Endothelial cell of umbilical vein (primary cell): ENCODE data around the gene IQSEC3. TPM values are rescaled to one million over a fixed set of nuclear protein-coding genes. Genes with fewer than 3 reads are reported as not detected.

ENCODE experiments used
- BruUV-seq: library from RNA; stranded (reverse); fragments of 400-500 nt; replicated peaks from 2 replicates; lab custom pipeline; 2021; lab: Mats Ljungman, UMichigan
- CTCF ChIA-PET: fragments of 300-600, 350-600 bp; sonication (Branson Sonifier 250); formaldehyde crosslinking; loops from one replicate; lab custom pipeline; 2021; ENCODE audit warnings: antibody characterized with exemption, inconsistent platforms; lab: Charles Lee
- POLR2A ChIA-PET: fragments of 300-600, 350-600 bp; sonication (Branson Sonifier 250); formaldehyde crosslinking; loops from one replicate; lab custom pipeline; 2021; ENCODE audit warnings: antibody characterized with exemption, inconsistent platforms; lab: Charles Lee
- DNase-seq: peaks from one replicate; pipeline ENCODE4 v3.0.0-alpha.2; 2011; ENCODE audit warnings: low read depth, low spot score
- FAIRE-seq: peaks from 2 replicates; lab custom pipeline; 2011; peaks lifted over from hg19 to GRCh38; lab: Jason Lieb, UNC
- H2AFZ ChIP-seq: 2 replicates; pipeline ENCODE4 v1.6.0; 2012; ENCODE audit warnings: low read depth, low read length, control low read depth, inconsistent platforms
- H3K27ac ChIP-seq: 2 replicates; pipeline ENCODE4 v1.5.1; 2011; ENCODE audit warnings: low read depth, mild to moderate bottlenecking, control low read depth, low read length, moderate library complexity; ENCODE audit not compliant: insufficient read depth
- H3K27me3 ChIP-seq, 2 experiments: 2 replicates each; pipeline versions ENCODE4 v1.6.0 to v1.6.1; 2011; ENCODE audit warnings: low read length in 2 of 2, mixed read lengths in 1 of 2; ENCODE audit not compliant: control insufficient read depth in 2 of 2, insufficient read depth in 2 of 2
- H3K36me3 ChIP-seq, 2 experiments: 2 replicates in 1 of 2; 3 replicates in 1 of 2; pipeline ENCODE4 v1.5.1; 2011; ENCODE audit warnings: low read length in 2 of 2, mild to moderate bottlenecking in 1 of 2, moderate library complexity in 1 of 2; ENCODE audit not compliant: control insufficient read depth in 2 of 2, insufficient read depth in 2 of 2; ENCODE audit errors: extremely low read depth in 1 of 2
- H3K4me1 ChIP-seq: 3 replicates; pipeline ENCODE4 v1.5.1; 2011; ENCODE audit warnings: mild to moderate bottlenecking, low read length; ENCODE audit not compliant: control insufficient read depth, insufficient read depth; ENCODE audit errors: extremely low read depth
- H3K4me2 ChIP-seq: 2 replicates; pipeline ENCODE4 v1.6.1; 2011; ENCODE audit warnings: low read length, control low read depth, mixed read lengths; ENCODE audit not compliant: insufficient read depth
- H3K4me3 ChIP-seq, 3 experiments: fragments of 200-600 bp in 1 of 3; sonication (generic), shearing (Covaris generic) in 1 of 3; replicated peaks in 1 of 3; 2 replicates each; pipeline ENCODE4 v1.5.1; 2011 to 2016; ENCODE audit warnings: control low read depth in 3 of 3, low read length in 3 of 3, mild to moderate bottlenecking in 2 of 3, inconsistent platforms in 1 of 3, low read depth in 1 of 3, moderate library complexity in 1 of 3; ENCODE audit not compliant: insufficient read depth in 1 of 3
- H3K79me2 ChIP-seq: 2 replicates; pipeline ENCODE4 v1.6.0; 2012; ENCODE audit warnings: low read length, inconsistent platforms; ENCODE audit not compliant: control insufficient read depth, insufficient read depth
- H3K9ac ChIP-seq: replicated peaks from 2 replicates; pipeline ENCODE3; 2011; ENCODE audit warnings: low read length, control low read depth; ENCODE audit not compliant: insufficient read depth; ENCODE audit errors: extremely low read depth
- H3K9me1 ChIP-seq: replicated peaks from 3 replicates; pipeline ENCODE4 v1.6.0; 2011; ENCODE audit warnings: mild to moderate bottlenecking, low read length; ENCODE audit not compliant: control insufficient read depth, insufficient read depth; ENCODE audit errors: extremely low read depth
- H3K9me3 ChIP-seq: replicated peaks from 2 replicates; pipeline ENCODE4 v1.5.1; 2012; ENCODE audit warnings: low read length, inconsistent platforms; ENCODE audit not compliant: control insufficient read depth, insufficient read depth
- H4K20me1 ChIP-seq: replicated peaks from 2 replicates; pipeline ENCODE3; 2011; ENCODE audit warnings: mild to moderate bottlenecking, low read length; ENCODE audit not compliant: control insufficient read depth, insufficient read depth; ENCODE audit errors: extremely low read depth
- CTCF ChIP-seq, 2 donors: IDR thresholded peaks; 1 replicate in 1 of 2; 2 replicates in 1 of 2; pipeline ENCODE4 v1.5.1; 2011; ENCODE audit warnings: low read length in 2 of 2, mild to moderate bottlenecking in 2 of 2, moderate library complexity in 2 of 2, control low read depth in 1 of 2, inconsistent platforms in 1 of 2, low read depth in 1 of 2; ENCODE audit not compliant: insufficient read depth in 1 of 2; ENCODE audit errors: extremely low read depth in 1 of 2
- EZH2 ChIP-seq: IDR thresholded peaks from 2 replicates; pipeline ENCODE4 v1.6.1; 2012; ENCODE audit warnings: borderline replicate concordance, low read depth, mild to moderate bottlenecking, moderate library complexity, low read length, inconsistent platforms; ENCODE audit not compliant: severe bottlenecking
- FOS ChIP-seq: IDR thresholded peaks from 2 replicates; pipeline ENCODE4 v1.6.1; 2011; ENCODE audit warnings: mild to moderate bottlenecking, low read length, moderate library complexity, borderline replicate concordance; ENCODE audit not compliant: insufficient read depth
- GATA2 ChIP-seq: IDR thresholded peaks from 2 replicates; pipeline ENCODE4 v1.7.0; 2011; ENCODE audit warnings: low read depth, mild to moderate bottlenecking, moderate library complexity, mixed read lengths, low read length; ENCODE audit not compliant: insufficient read length, insufficient read depth
- JUN ChIP-seq: IDR thresholded peaks from 2 replicates; pipeline ENCODE4 v1.6.1; 2011; ENCODE audit warnings: borderline replicate concordance, low read depth; ENCODE audit not compliant: insufficient read length, insufficient read depth
- MAX ChIP-seq: IDR thresholded peaks from 2 replicates; pipeline ENCODE4 v1.6.1; 2011; ENCODE audit not compliant: insufficient read depth, insufficient read length
- MYC ChIP-seq: IDR thresholded peaks from one replicate; pipeline ENCODE4 v1.6.1; 2011; ENCODE audit warnings: mild to moderate bottlenecking, low read depth, low read length
- POLR2A ChIP-seq: IDR thresholded peaks from 2 replicates; pipeline ENCODE4 v1.6.1; 2012; ENCODE audit warnings: low read depth, mild to moderate bottlenecking, control low read depth, low read length
- POLR2AphosphoS5 ChIP-seq: IDR thresholded peaks from 2 replicates; pipeline ENCODE4 v1.6.1; 2012; ENCODE audit warnings: low read depth, mild to moderate bottlenecking, control low read depth, low read length, moderate library complexity; ENCODE audit not compliant: insufficient read depth
- dilution Hi-C: fragments of 300-500 bp; cut with MboI; formaldehyde crosslinking; loops from one replicate; pipeline ENCODE4 v1.15.0; 2019; ENCODE audit warnings: low sequenced_read_pairs; ENCODE audit not compliant: extremely low pct_ligation_motif_present
- intact Hi-C: fragments of 100-400 bp; cut with micrococcal nuclease; formaldehyde crosslinking; loops from one replicate; pipeline ENCODE4 v1.10.0; 2022
- polyA plus RNA-seq, 4 experiments: library from polyadenylated mRNA; depleted of rRNA in 3 of 4; stranded (reverse) in 3 of 4; unstranded in 1 of 4; fragments of >200 nt; gene quantifications; 2 replicates each; pipeline versions ENCODE4 v1.2.1 to v1.2.3, GENCODE V29; 2011 to 2012; ENCODE audit warnings: missing spikeins in 1 of 4
- total RNA-seq: library from RNA; stranded (reverse); gene quantifications from 2 replicates; pipeline ENCODE4 v1.2.3, GENCODE V29; 2021

The IQSEC3 gene
- total and polyA plus RNA-seq, 2 donors (not counting 3 experiments of a cell fraction or from before 2014, with no cell fraction given): not detected

GRCh38 chr12:195951-196350 is 129.4 kb downstream of the IQSEC3 start:
- H3K4me3 ChIP-seq: no peak overlapping the region
- POLR2A ChIA-PET: no interaction called here
- dilution Hi-C loops (no loop called here), intact Hi-C loops (no loop called here)
- no peak overlapping the region for H2AFZ ChIP-seq
- H3K79me2 ChIP-seq: no peaks in the 10 kb centered on the region
- no peak overlapping the region for H3K4me2 ChIP-seq
- H3K4me1 ChIP-seq: no peaks in the 10 kb centered on the region
- no peak for DNase-seq
- H3K9me3 ChIP-seq: no peaks in the 10 kb centered on the region
- CTCF ChIA-PET: no interaction called here
- no peak for FAIRE-seq
- BruUV-seq: no TSS peak
- no peak overlapping the region for H3K9ac ChIP-seq
- no peaks in the 10 kb centered on the region for H3K27me3 ChIP-seq
- TF ChIP-seq JUN (no peak), MYC (no peak), FOS (no peak)
- H3K9me1 ChIP-seq: no peaks in the 10 kb centered on the region
- H3K27ac ChIP-seq: no peak overlapping the region
- no peaks in the 10 kb centered on the region for H4K20me1 ChIP-seq
- H3K36me3 ChIP-seq: no peaks in the 10 kb centered on the region

- POLR2A ChIA-PET: no interaction called here
- Histone ChIP-seq H3K27me3 (no peaks in the 10 kb centered on the region), H3K9ac (no peak overlapping the region), H3K4me1 (no peaks in the 10 kb centered on the region), H3K27ac (no peak overlapping the region), H3K79me2 (no peaks in the 10 kb centered on the region), H3K9me3 (no peaks in the 10 kb centered on the region), H3K4me3 (no peak overlapping the region), H2AFZ (no peak overlapping the region), H3K4me2 (no peak overlapping the region), H3K36me3 (no peaks in the 10 kb centered on the region), H3K9me1 (no peaks in the 10 kb centered on the region), H4K20me1 (no peaks in the 10 kb centered on the region)
- no TSS peak for BruUV-seq
- intact Hi-C loops (no loop called here), dilution Hi-C loops (no loop called here)
- FAIRE-seq: no peak
- CTCF ChIA-PET: no interaction called here
- no peak for DNase-seq
- TF ChIP-seq CTCF (IDR thresholded peaks at IDR 0.05; ENCODE audit: extremely low read depth in 1 of 2, insufficient read depth in 1 of 2, low read depth in 1 of 2, low read length in 2 of 2): no peak
- no peak for TF ChIP-seq JUN
- TF ChIP-seq POLR2A: no peak
- TF ChIP-seq MYC: no peak
- TF ChIP-seq POLR2AphosphoS5: no peak
- no peak for TF ChIP-seq FOS
- no peak for TF ChIP-seq EZH2
- no peak for TF ChIP-seq GATA2
- no peak for TF ChIP-seq MAX
These were observed 129.9 kb downstream of the IQSEC3 start for GRCh38 chr12:196436-196835.
